Activated T-helper 9 cell treated with anti-CD3 and anti-CD28 coated beads, Interleukin-2, amount 50 U/mL, for 16 hours (primary cell): ENCODE data around the gene GATAD1.
"Not testable (repeated sequence)": the region's sequence is repeated elsewhere in the genome, so short reads cannot be mapped to it uniquely, and the experiment has no call there.

Experiments used
- DNase-seq: peaks from one replicate; pipeline ENCODE4 v3.0.0-alpha.2; 2020; ENCODE audit warnings: low read depth

The GATAD1 gene

GRCh38 chr7:92436612-92437445 lies 10.5 kb upstream of the GATAD1 start:
- DNase-seq, result no peak

- DNase-seq, result no peak
These were observed 9.3 kb upstream of the GATAD1 start for GRCh38 chr7:92437956-92438491.

- DNase-seq, result not testable (repeated sequence)
These were observed 4.6 kb upstream of the GATAD1 start for GRCh38 chr7:92442720-92443119.

- no peak for DNase-seq
These were observed 375 bp upstream of the GATAD1 start for GRCh38 chr7:92446869-92447344.

GRCh38 chr7:92448205-92448747 lies 994 bp downstream of the GATAD1 start:
- peak; percentile 40 for DNase-seq

- DNase-seq, result no peak
These were observed 4.4 kb downstream of the GATAD1 start for GRCh38 chr7:92451645-92452044.

GRCh38 chr7:92456236-92456635 lies 9.0 kb downstream of the GATAD1 start:
- DNase-seq, result no peak

- no peak for DNase-seq
These were observed 12.8 kb downstream of the GATAD1 start for GRCh38 chr7:92460109-92460508.

GRCh38 chr7:92460510-92460909 lies 13.2 kb downstream of the GATAD1 start:
- no peak for DNase-seq

- DNase-seq, result no peak
These were observed 14.0 kb downstream of the GATAD1 start for GRCh38 chr7:92461027-92462003.

GRCh38 chr7:92462560-92462959 lies 15.3 kb downstream of the GATAD1 start:
- DNase-seq, result no peak

- DNase-seq, result no peak
These were observed 17.2 kb downstream of the GATAD1 start for GRCh38 chr7:92464515-92464914.

GRCh38 chr7:92466682-92467081 lies 19.4 kb downstream of the GATAD1 start:
- no peak for DNase-seq

GRCh38 chr7:92468589-92468988 lies 21.3 kb downstream of the GATAD1 start:
- DNase-seq, result not testable (repeated sequence)

GRCh38 chr7:92473989-92474388 lies 26.7 kb downstream of the GATAD1 start:
- not testable (repeated sequence) for DNase-seq

GRCh38 chr7:92475261-92475770 lies 28.0 kb downstream of the GATAD1 start:
- DNase-seq, result not testable (repeated sequence)

GRCh38 chr7:92475851-92476590 lies 28.7 kb downstream of the GATAD1 start:
- DNase-seq, result not testable (repeated sequence)

- not testable (repeated sequence) for DNase-seq
These were observed 30.4 kb downstream of the GATAD1 start, which contains the start of gene ERVW-1 for GRCh38 chr7:92477681-92478080. Gene ERVW-1 (minus strand): TSS chr7:92477946. CDS start chr7:92470381, 7,565 bp downstream.

GRCh38 chr7:92478095-92478494 lies 30.8 kb downstream of the GATAD1 start:
- no peak for DNase-seq

- no peak for DNase-seq
These were observed 31.4 kb downstream of the GATAD1 start for GRCh38 chr7:92478711-92479110.

GRCh38 chr7:92479146-92479545 lies 31.9 kb downstream of the GATAD1 start:
- DNase-seq, result not testable (repeated sequence)
